ENCODE data around the gene MCTP1. TPM values are rescaled to one million over a fixed set of nuclear protein-coding genes. Genes with fewer than 3 reads are reported as not detected.

Gene MCTP1
- total RNA-seq, 2 experiments from 2014 or later, result not detected

DNA sequence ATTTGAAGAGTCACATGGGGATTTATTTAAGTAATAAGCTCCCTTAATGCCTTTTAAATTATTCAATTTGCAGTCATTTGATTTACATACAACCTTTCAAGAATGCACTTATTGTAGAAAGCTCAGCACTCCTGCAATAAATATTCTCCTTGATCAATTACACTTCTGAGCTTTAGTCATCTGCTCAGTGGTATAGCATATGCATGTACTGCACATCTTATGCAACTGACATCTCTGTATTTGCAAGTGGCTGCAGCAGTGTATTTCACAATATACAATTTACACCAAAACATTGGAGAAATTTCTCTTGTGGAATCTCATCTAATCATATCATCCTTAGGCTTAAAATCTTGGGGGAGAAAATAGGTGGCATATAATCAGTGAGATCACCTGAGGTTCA lies 340.7 kb downstream of the MCTP1 start:
- Histone ChIP-seq H4K20me1 (ENCODE audit: insufficient read depth, low read length) (no peaks in the 10 kb centered on the region), H3K9me2 (ENCODE audit: insufficient read depth, low read length) (no peaks in the 10 kb centered on the region)
- CTCF ChIA-PET (ENCODE audit: unreplicated experiment), result no interaction called here

GRCh38 chr5:94941122-94941755 lies 343.7 kb downstream of the MCTP1 start:
- Histone ChIP-seq H3K9me2 (ENCODE audit: insufficient read depth, low read length) (no peaks in the 10 kb centered on the region), H3K27ac (ENCODE audit: low read depth, low read length, poor library complexity, severe bottlenecking) (no peak overlapping the region), H2AFZ (ENCODE audit: low read length) (no peak overlapping the region), H3K9me3 (ENCODE audit: low read length) (no peaks in the 10 kb centered on the region), H3K79me2 (ENCODE audit: insufficient read depth, low read depth, low read length) (no peaks in the 10 kb centered on the region), H3K36me3 (ENCODE audit: insufficient read depth, low read length) (no peaks in the 10 kb centered on the region), H3K4me1 (ENCODE audit: insufficient read depth, low read length, poor library complexity, severe bottlenecking) (no peaks in the 10 kb centered on the region), H3K4me2 (ENCODE audit: low read length) (no peak overlapping the region), H4K20me1 (ENCODE audit: insufficient read depth, low read length) (no peaks in the 10 kb centered on the region), H3K4me3 (ENCODE audit: low read depth, low read length, poor library complexity, severe bottlenecking) (no peak overlapping the region)
- DNase-seq (ENCODE audit: low spot score), result no peak
- intact Hi-C loops (cut with micrococcal nuclease; ENCODE audit: unreplicated experiment), result no loop called here
- BruUV-seq (replicated peaks), result no TSS peak
- CTCF ChIA-PET (ENCODE audit: unreplicated experiment), result no interaction called here
- TF ChIP-seq, protein P1, sequence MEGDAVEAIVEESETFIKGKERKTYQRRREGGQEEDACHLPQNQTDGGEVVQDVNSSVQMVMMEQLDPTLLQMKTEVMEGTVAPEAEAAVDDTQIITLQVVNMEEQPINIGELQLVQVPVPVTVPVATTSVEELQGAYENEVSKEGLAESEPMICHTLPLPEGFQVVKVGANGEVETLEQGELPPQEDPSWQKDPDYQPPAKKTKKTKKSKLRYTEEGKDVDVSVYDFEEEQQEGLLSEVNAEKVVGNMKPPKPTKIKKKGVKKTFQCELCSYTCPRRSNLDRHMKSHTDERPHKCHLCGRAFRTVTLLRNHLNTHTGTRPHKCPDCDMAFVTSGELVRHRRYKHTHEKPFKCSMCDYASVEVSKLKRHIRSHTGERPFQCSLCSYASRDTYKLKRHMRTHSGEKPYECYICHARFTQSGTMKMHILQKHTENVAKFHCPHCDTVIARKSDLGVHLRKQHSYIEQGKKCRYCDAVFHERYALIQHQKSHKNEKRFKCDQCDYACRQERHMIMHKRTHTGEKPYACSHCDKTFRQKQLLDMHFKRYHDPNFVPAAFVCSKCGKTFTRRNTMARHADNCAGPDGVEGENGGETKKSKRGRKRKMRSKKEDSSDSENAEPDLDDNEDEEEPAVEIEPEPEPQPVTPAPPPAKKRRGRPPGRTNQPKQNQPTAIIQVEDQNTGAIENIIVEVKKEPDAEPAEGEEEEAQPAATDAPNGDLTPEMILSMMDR (conservative IDR thresholded peaks at IDR 0.05; ENCODE audit: low read length), result no peak
- TF ChIP-seq EZH2phosphoT487 (IDR thresholded peaks at IDR 0.05; ENCODE audit: borderline replicate concordance, low read depth, low read length), result no peak
- POLR2A ChIA-PET, result interaction anchor here (1.0 kb wide), 1 partner anchor 9 kb away, joined by 3 read pairs; no protein-coding TSS in a partner anchor

More for the DNA sequence above, 340.7 kb downstream of the MCTP1 start:
- Histone ChIP-seq H2AFZ (ENCODE audit: low read length) (no peak overlapping the region), H3K4me1 (ENCODE audit: insufficient read depth, low read length, poor library complexity, severe bottlenecking) (no peaks in the 10 kb centered on the region), H3K36me3 (ENCODE audit: insufficient read depth, low read length) (no peaks in the 10 kb centered on the region), H3K4me2 (ENCODE audit: low read length) (no peak overlapping the region), H3K79me2 (ENCODE audit: insufficient read depth, low read depth, low read length) (no peaks in the 10 kb centered on the region), H3K4me3 (ENCODE audit: low read depth, low read length, poor library complexity, severe bottlenecking) (no peak overlapping the region), H3K9me3 (ENCODE audit: low read length) (no peaks in the 10 kb centered on the region), H3K27ac (ENCODE audit: low read depth, low read length, poor library complexity, severe bottlenecking) (no peak overlapping the region)
- POLR2A ChIA-PET, result interaction anchor here (0.7 kb wide), 3 partner anchors 14 to 674 kb away, joined by 3 read pairs; no protein-coding TSS in a partner anchor
- intact Hi-C loops (cut with micrococcal nuclease; ENCODE audit: unreplicated experiment), result no loop called here
- BruUV-seq (replicated peaks), result no TSS peak
- TF ChIP-seq EZH2phosphoT487 (IDR thresholded peaks at IDR 0.05; ENCODE audit: borderline replicate concordance, low read depth, low read length), result no peak
- TF ChIP-seq, protein P1 (conservative IDR thresholded peaks at IDR 0.05; ENCODE audit: low read length), result no peak
- DNase-seq (ENCODE audit: low spot score), result no peak

DNA sequence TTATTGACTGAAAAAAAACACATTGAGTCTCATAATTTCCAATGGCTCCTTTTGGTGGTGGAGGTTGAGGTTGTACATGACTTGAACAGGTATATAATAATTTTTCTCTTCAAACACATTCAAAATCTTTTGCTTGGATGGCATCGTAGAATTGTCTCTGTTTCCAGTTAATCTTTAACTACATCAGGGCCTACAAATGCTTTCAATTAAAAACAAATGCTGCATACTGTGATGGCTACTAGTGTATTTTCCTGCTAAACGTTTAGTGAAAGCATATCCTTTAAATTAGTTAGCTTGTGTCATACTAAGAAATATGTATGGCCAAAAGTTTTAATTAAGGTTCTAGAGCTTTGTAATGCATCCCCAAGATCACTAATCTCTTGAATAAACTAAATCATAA lies 352.6 kb downstream of the MCTP1 start:
- intact Hi-C loops (cut with micrococcal nuclease; ENCODE audit: unreplicated experiment), result no loop called here
- BruUV-seq (replicated peaks), result no TSS peak
- ChIA-PET POLR2A (interaction anchor here (0.5 to 1.0 kb wide), 3 partner anchors 9 to 1953 kb away, joined by 3 read pairs; no protein-coding TSS in a partner anchor), CTCF (ENCODE audit: unreplicated experiment) (no interaction called here)
- H4K20me1 ChIP-seq (ENCODE audit: insufficient read depth, low read length), result no peaks in the 10 kb centered on the region
- H3K4me1 ChIP-seq (ENCODE audit: insufficient read depth, low read length, poor library complexity, severe bottlenecking), result no peaks in the 10 kb centered on the region
- H3K9me2 ChIP-seq (ENCODE audit: insufficient read depth, low read length), result no peaks in the 10 kb centered on the region
- no peak overlapping the region for H2AFZ ChIP-seq (ENCODE audit: low read length)
- no peak for DNase-seq (ENCODE audit: low spot score)
- no peak overlapping the region for H3K4me2 ChIP-seq (ENCODE audit: low read length)
- no peaks in the 10 kb centered on the region for H3K9me3 ChIP-seq (ENCODE audit: low read length)
- H3K79me2 ChIP-seq (ENCODE audit: insufficient read depth, low read depth, low read length), result no peaks in the 10 kb centered on the region
- H3K27ac ChIP-seq (ENCODE audit: low read depth, low read length, poor library complexity, severe bottlenecking), result no peak overlapping the region
- H3K36me3 ChIP-seq (ENCODE audit: insufficient read depth, low read length), result no peaks in the 10 kb centered on the region
- no peak for TF ChIP-seq EZH2phosphoT487 (IDR thresholded peaks at IDR 0.05; ENCODE audit: borderline replicate concordance, low read depth, low read length)
- TF ChIP-seq, protein P1 (conservative IDR thresholded peaks at IDR 0.05; ENCODE audit: low read length), result no peak
- no peak overlapping the region for H3K4me3 ChIP-seq (ENCODE audit: low read depth, low read length, poor library complexity, severe bottlenecking)
